ENCODE data around the gene RBM27. TPM values are rescaled to one million over a fixed set of nuclear protein-coding genes. Genes with fewer than 3 reads are reported as not detected.

RBM27 gene
- 66.2 and 79.0 TPM in 2 replicates for total RNA-seq (2013; cell fraction: nucleolus; rRNA removed)
- total RNA-seq (2014; rRNA removed) = 20.9 and 26.3 TPM in 2 replicates
- total RNA-seq (2014; rRNA removed; fragmentation: Illumina TruSeq; extraction: Trizol) = 33.9 and 34.7 TPM in 2 replicates
- 18.5 and 20.2 TPM in 2 replicates for total RNA-seq (2021)
- polyA plus RNA-seq (2011; ENCODE audit: low read depth) = 6.1 TPM
- 25.1 and 27.1 TPM in 2 replicates for polyA plus RNA-seq (2011; rRNA removed)
- polyA plus RNA-seq (2011; cell fraction: cytosol; rRNA removed) = 10.0 and 18.3 TPM in 2 replicates
- 13.8 and 17.2 TPM in 2 replicates for polyA plus RNA-seq (2011; cell fraction: nucleus; rRNA removed)
- polyA plus RNA-seq (2012) = 9.4 and 10.5 TPM in 2 replicates
- polyA plus RNA-seq (2014; fragmentation: Illumina TruSeq; extraction: Trizol) = 23.9 and 28.5 TPM in 2 replicates
- polyA plus RNA-seq (2014; fragmentation: Nextera tagmentation; extraction: Ambion mirVana) = 1 to 10 TPM; 5.8 to 6.9 TPM
- 12.2 and 13.5 TPM in 2 replicates for polyA plus RNA-seq (2014; rRNA removed)
- 1 to 10 TPM; 6.2 to 6.8 TPM for polyA plus RNA-seq (2016; fragmentation: Nextera tagmentation; extraction: Ambion mirVana)
- 121 and 258 TPM in 2 replicates for polyA minus RNA-seq (2011; rRNA and poly(A)+ RNA removed)
- 47.0 and 59.2 TPM in 2 replicates for polyA minus RNA-seq (2011; cell fraction: cytosol; rRNA and poly(A)+ RNA removed)
- 30.7 and 58.6 TPM in 2 replicates for polyA minus RNA-seq (2011; cell fraction: nucleus; rRNA and poly(A)+ RNA removed)
- percentile 88 among the genes with signal in this experiment for Bru-seq, nascent RNA
- BruChase-seq, experiment 1, labeled RNA remaining after a 6-hour chase = percentile 98 among the genes with signal in this experiment
- BruChase-seq, experiment 2, labeled RNA remaining after a 2-hour chase = percentile 99 among the genes with signal in this experiment
- long read RNA-seq, experiment 1, full-length matches to known transcripts = 1 of 15 reads
- long read RNA-seq, experiment 1, partial matches to known transcripts = 11 of 15 reads
- long read RNA-seq, experiment 1, other reads (novel, unspliced or antisense) = 3 of 15 reads
- long read RNA-seq, experiment 2, partial matches to known transcripts = 41 of 62 reads
- long read RNA-seq, experiment 2, other reads (novel, unspliced or antisense) = 21 of 62 reads

- no TSS peak for BruUV-seq (replicated peaks)
- H3K4me2 ChIP-seq (ENCODE audit: control insufficient read depth, insufficient read depth) = peak within 1 kb of the TSS; percentile 75
- FAIRE-seq (peak; percentile 98), DNase-seq (ENCODE audit: low read depth, low spot score) (peak; percentile 96), ATAC-seq (peak; percentile 99)
- H3K9ac ChIP-seq (ENCODE audit: control insufficient read depth, insufficient read depth, low read length) = peak within 1 kb of the TSS; percentile 91
- in situ Hi-C loops (cut with MboI) = no loop called here
- H3K36me3 ChIP-seq (ENCODE audit: control insufficient read depth in 2 of 2, insufficient read depth in 2 of 2, low read length in 1 of 2) = 0 out of 4 replicates have a peak, but pooled peaks cover 0 to 2% of the 10 kb centered on the region in 2 experiments
- peak within 1 kb of the TSS; percentile 95 for H2AFZ ChIP-seq (ENCODE audit: control insufficient read depth, low read depth, low read length)
- POLR2A ChIA-PET = interaction anchor here (1.0 to 1.3 kb wide), 3 partner anchors 19 to 22 kb away, joined by 3 to 10 read pairs (median 3); no protein-coding TSS in a partner anchor
- CTCF ChIA-PET = no interaction called here
- peaks cover 8% of the 10 kb centered on the region; the same call in 1 of the 2 replicates for H3K4me1 ChIP-seq (ENCODE audit: control insufficient read depth, insufficient read depth, low read length)
- RAD21 ChIA-PET (ENCODE audit: unreplicated experiment) = no interaction called here
- H4K20me1 ChIP-seq (ENCODE audit: control insufficient read depth, insufficient read depth) = no peaks in the 10 kb centered on the region
- no peaks in the 10 kb centered on the region for H3K27me3 ChIP-seq (replicated peaks in 1 of 2; ENCODE audit: control insufficient read depth in 2 of 2, insufficient read depth in 2 of 2, low read length in 1 of 2)
- H3K9me3 ChIP-seq (replicated peaks; ENCODE audit: control insufficient read depth, insufficient read depth, low read length) = no peaks in the 10 kb centered on the region
- WGBS (ENCODE audit: insufficient coverage, insufficient replicate concordance, low lambda C conversion rate, missing lambda C conversion rate) = under 1% methylated on average over 42 of the region's 48 CpGs
- SMC1A ChIA-PET (ENCODE audit: uncharacterized antibody, unreplicated experiment) = interaction anchor here (0.8 to 1.4 kb wide), 5 partner anchors 8 to 30 kb away, joined by 3 read pairs; no protein-coding TSS in a partner anchor
- intact Hi-C loops (cut with micrococcal nuclease; ENCODE audit: unreplicated experiment) = loop anchor here (2.0 kb wide), 2 partner anchors 20 to 30 kb away; partner anchors contain the start of gene LARS1
- H3K4me3 ChIP-seq = peak within 1 kb of the TSS; percentile 85
- H3K27ac ChIP-seq (ENCODE audit: control insufficient read depth, insufficient read depth) = peak within 1 kb of the TSS; percentile 72
- H3K79me2 ChIP-seq (ENCODE audit: control insufficient read depth, insufficient read depth, low read length) = peaks cover 44% of the 10 kb centered on the region
- TF ChIP-seq TBL1XR1 (IDR thresholded peaks at IDR 0.05; ENCODE audit: low read depth, low read length) (no peak), MEF2A (IDR thresholded peaks at IDR 0.05; ENCODE audit: insufficient read depth, low read depth, low read length) (no peak), NFIC (IDR thresholded peaks at IDR 0.05; ENCODE audit: low read depth, low read length) (0 out of 2 replicates have a peak, but pooled peaks have one; percentile 30), ESRRA (IDR thresholded peaks at IDR 0.05; ENCODE audit: low read length) (no peak), CBX3 (IDR thresholded peaks at IDR 0.05; ENCODE audit: borderline replicate concordance, low read depth) (no peak), FOXM1 (IDR thresholded peaks at IDR 0.05; ENCODE audit: low read depth, low read length) (0 out of 2 replicates have a peak, but pooled peaks have one; percentile 23), NR2C1 (IDR thresholded peaks at IDR 0.05) (peak; percentile 64), MXI1 (IDR thresholded peaks at IDR 0.05; ENCODE audit: low read depth, low read length) (0 out of 2 replicates have a peak, but pooled peaks have one; percentile 61), POLR2AphosphoS5 (IDR thresholded peaks at IDR 0.05; ENCODE audit: low read length) (peak; percentile 78), NR2C2 (IDR thresholded peaks at IDR 0.05; ENCODE audit: borderline replicate concordance, control insufficient read depth, insufficient read length, low read depth) (no peak), ATF2 (IDR thresholded peaks at IDR 0.05; ENCODE audit: low read length) (no peak; the same call in 1 of the 2 replicates), CHD1 (IDR thresholded peaks at IDR 0.05; ENCODE audit: low read depth, low read length) (0 out of 2 replicates have a peak, but pooled peaks have one; percentile 23), PAX8 (IDR thresholded peaks at IDR 0.05) (no peak), IKZF1 (conservative IDR thresholded peaks at IDR 0.05) (peak; percentile 73), E2F4 (IDR thresholded peaks at IDR 0.05; ENCODE audit: low read depth, low read length) (no peak), ZZZ3 (IDR thresholded peaks at IDR 0.05; ENCODE audit: control insufficient read depth, insufficient read length, low read depth) (no peak), CREM (IDR thresholded peaks at IDR 0.05; ENCODE audit: low read depth) (peak; percentile 78), NR2F1 (conservative IDR thresholded peaks at IDR 0.05) (no peak)
Observed at GRCh38 chr5:146203011-146203871, at the start of gene RBM27. Gene RBM27 (plus strand): TSS chr5:146203605. CDS start chr5:146203766, 161 bp downstream.
